Measurements from ENCODE around the gene KLRC3.

DNA sequence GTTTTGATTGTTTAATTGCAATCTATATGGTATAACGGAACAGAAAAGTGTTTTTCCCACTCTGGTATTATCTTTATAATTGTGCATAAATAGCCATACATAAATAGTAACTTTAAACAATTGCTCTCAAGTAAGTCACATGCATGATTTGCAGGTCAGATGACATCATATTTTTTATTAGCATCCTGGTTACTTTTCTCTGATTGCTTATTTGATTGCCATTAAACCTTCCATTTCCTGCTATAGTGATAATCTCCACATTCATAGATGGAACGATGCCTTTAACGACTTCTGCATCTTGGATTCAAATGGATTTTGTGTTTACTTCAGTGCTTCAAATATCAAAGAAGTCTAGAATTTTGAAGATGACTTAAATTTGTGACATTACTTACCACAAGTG is 27.1 kb downstream of the KLRC3 start:
- TF ChIP-seq, protein P1, sequence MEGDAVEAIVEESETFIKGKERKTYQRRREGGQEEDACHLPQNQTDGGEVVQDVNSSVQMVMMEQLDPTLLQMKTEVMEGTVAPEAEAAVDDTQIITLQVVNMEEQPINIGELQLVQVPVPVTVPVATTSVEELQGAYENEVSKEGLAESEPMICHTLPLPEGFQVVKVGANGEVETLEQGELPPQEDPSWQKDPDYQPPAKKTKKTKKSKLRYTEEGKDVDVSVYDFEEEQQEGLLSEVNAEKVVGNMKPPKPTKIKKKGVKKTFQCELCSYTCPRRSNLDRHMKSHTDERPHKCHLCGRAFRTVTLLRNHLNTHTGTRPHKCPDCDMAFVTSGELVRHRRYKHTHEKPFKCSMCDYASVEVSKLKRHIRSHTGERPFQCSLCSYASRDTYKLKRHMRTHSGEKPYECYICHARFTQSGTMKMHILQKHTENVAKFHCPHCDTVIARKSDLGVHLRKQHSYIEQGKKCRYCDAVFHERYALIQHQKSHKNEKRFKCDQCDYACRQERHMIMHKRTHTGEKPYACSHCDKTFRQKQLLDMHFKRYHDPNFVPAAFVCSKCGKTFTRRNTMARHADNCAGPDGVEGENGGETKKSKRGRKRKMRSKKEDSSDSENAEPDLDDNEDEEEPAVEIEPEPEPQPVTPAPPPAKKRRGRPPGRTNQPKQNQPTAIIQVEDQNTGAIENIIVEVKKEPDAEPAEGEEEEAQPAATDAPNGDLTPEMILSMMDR (IDR thresholded peaks at IDR 0.05 in 8 of 11, conservative IDR thresholded peaks at IDR 0.05 in 3 of 11), result no peak
- no peak for TF ChIP-seq POLR2A (IDR thresholded peaks at IDR 0.05)

Measured in spleen (tissue), 7 donors.